Caki2 (cell line): ENCODE data around the gene PIK3CG. TPM values are rescaled to one million over a fixed set of nuclear protein-coding genes. Genes with fewer than 3 reads are reported as not detected.
"Not testable (repeated sequence)": the region's sequence is repeated elsewhere in the genome, so short reads cannot be mapped to it uniquely, and the experiment has no call there.

Source experiments
- DNase-seq: peaks from one replicate; pipeline ENCODE4 v3.0.0-alpha.2; 2015; ENCODE audit warnings: low read depth
- in situ Hi-C: cut with HindIII; loops from 2 replicates; pipeline ENCODE4 v1.10.0; 2016; ENCODE audit warnings: low sequenced_read_pairs, low pct_unique_long_range_greater_than_20kb, mixed read lengths
- total RNA-seq: library from RNA; depleted of rRNA; stranded (reverse); fragments of >200 nt; shearing (Covaris generic); gene quantifications from 2 replicates; pipeline ENCODE4 v1.2.3, GENCODE V29; 2014; ENCODE audit warnings: low replicate concordance; rRNA removed

Gene PIK3CG
- total RNA-seq, result not detected in 2 replicates

DNA sequence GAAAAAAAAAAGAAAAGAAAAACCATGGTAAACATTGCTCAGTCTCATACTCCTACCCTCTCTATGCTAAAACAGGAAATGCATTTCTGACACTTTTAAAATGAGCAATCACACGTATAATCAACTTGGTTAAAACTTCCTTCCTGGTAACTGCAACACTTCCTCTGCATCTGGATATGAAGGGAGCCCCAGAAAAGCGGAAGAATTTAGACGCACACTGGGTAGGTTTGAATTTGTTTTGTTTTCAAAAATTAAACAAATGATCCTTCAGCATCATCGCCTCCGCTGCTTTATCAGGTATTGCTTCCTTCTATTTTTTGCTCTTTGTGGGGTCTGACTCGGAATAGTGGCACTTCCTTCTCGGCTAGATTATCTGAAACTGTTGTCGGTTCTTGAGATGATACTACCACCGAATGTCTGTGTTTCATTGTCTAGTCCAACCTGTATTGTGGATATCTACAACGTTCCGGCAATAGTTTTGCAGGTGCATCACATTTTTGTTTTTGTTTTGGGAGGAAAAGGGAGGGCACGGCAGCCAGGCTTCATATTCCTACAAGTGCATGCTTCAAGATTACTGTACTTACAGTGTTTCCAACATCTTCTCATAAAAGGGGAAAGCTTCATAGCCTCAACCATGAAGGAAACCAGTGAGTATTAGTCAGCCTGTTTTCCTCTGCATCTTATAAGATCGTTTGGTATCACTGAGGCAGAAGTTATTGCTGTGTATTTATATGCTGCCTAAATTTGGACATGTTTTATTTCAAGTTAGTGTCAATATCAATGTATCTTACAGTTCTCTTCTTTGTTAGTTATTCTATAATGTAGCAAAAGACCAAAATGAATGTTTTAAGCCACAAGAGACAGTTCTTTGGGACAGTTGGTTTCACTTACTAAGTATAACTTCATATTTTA lies at the start of gene PIK3CG:
PIK3CG (plus strand) TSS at position 153 of the 912 bp plus-strand sequence. CDS start 2,280 bp downstream, outside the sequence.
- no peak for DNase-seq
- in situ Hi-C loops, result no loop called here

DNA sequence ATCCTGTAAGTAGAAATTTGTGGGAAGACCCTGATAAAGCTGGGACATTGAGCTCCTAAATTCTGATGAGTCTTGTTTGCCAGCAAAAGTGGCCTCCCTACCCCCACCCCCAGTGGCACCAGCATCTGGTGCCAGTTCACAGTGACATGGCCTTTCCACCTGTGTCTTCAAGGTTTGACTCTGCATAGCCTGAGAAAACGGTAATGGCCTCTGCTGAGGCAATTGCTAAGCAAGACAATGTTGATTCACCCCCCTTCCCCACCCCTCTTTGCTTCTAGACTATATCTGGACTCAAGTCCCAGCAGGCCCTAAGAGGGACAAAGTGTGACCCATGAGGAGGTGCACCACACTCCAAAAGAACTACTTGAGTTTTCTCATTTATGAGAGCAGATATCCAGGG lies 48.0 kb upstream of the PIK3CG start:
- in situ Hi-C loops, result no loop called here

DNA sequence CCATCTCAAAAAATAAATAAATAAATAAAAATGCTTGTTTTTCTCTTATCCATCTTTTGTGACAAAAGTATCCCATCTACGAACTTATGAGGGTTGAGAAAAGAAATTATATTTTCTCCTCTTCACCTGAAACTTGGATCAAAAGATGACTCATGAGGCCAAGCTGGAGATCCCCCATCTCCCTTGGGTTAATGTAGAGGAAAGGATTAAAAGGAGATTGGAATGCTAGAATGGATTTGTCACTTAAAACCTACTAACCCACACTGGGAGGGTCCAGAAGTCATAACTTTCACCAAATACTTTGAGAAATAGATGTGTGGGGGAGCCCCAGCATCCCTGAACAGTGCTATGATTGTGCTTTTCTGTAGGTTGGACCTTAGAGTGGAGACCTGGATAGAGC lies 46.3 kb upstream of the PIK3CG start:
- no peak for DNase-seq
- in situ Hi-C loops, result no loop called here

More for the DNA sequence above, 48.0 kb upstream of the PIK3CG start:
- DNase-seq, result no peak

DNA sequence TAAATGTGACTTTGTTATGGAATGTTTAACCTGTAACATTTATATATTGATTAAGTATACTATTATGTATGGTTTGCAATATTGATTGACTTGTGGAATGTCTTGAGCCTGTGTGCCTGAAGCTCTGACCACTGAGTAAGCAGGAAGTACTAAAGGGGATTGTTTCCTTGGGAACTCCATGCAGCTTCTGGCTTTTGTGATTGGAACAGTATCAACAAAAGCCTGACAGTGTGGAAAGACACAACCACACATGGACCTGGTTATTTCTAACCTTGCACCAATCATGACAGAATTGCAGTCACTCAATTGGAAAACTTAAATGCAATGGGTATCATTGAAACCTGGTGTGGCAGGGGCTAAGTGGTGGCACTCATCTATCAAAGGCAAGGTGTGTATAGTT lies 45.5 kb upstream of the PIK3CG start:
- DNase-seq, result no peak
- in situ Hi-C loops, result no loop called here

DNA sequence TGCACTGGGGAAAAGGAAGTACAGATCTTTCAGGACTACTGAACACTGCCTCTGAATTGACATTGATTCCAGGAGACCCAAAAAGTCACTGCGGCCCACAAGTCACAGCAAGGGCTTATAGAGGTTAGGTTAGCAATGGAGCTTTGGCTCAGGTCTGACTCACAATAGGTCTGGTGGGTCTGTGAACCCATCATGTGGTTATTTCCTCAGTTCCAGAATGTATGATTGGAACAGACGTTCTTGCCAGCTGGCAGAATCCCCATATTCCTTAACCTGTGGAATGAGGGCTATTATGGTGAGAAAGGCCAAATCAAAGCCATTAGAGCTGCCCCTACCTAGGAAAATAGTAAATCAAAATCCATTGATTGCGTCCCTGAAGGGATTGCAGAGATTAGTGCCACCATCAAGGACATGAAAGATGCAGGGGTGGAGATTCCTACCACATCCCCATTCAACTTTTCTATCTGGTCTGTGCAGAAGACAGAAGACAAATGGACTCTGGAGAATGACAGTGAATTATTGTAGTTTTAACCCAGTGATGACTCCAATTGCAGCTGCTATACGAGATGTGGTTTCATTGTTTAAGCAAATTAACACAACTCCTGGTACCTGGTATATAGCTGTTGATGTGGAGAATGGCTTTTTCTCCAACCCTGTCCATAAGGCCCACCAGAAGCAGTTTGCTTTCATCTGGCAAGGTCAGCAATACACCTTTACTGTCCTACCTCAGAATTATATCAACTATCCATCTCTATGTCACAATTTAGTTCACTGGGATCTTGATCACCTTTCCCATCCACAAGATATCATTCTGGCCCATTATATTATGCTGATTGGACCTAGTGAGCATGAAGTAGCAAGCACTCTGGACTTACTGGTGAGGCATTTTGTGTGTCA lies 44.5 kb upstream of the PIK3CG start:
- in situ Hi-C loops, result no loop called here
- no peak for DNase-seq

DNA sequence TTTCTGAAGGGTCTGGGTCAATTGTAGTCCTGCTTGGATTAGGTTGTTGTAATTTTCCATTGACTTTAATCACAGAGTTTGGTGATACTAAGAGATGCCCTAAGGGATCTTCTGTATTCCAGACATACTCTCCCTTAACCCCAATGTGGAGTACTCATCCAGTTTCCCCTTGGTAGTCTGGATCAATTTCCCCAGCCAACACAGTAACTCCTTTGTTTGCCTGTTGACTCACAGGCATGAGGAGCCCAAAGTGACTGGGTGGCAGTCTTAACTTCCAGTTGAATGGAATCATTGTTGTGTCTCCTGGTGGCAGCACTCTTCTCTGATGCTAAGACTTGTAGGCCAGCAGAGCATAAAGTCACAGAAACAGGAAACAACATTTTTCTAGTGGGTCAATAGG lies 41.5 kb upstream of the PIK3CG start:
- DNase-seq, result peak; percentile 40
- in situ Hi-C loops, result no loop called here

DNA sequence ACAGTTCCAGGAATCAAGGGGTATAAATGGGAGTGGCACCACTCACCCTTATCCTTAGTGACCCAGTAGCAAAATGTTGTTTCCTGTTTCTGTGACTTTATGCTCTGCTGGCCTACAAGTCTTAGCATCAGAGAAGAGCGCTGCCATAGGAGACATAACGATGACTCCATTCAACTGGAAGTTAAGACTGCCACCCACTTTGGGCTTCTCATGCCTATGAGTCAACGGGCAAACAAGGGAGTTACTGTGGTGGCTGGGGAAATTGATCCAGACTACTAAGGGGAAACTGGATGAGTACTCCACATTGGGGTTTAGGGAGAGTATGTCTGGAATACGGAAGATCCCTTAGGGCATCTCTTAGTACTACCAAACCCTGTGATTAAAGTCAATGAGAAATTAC lies 40.6 kb upstream of the PIK3CG start:
- DNase-seq, result peak; percentile 39
- in situ Hi-C loops, result no loop called here

DNA sequence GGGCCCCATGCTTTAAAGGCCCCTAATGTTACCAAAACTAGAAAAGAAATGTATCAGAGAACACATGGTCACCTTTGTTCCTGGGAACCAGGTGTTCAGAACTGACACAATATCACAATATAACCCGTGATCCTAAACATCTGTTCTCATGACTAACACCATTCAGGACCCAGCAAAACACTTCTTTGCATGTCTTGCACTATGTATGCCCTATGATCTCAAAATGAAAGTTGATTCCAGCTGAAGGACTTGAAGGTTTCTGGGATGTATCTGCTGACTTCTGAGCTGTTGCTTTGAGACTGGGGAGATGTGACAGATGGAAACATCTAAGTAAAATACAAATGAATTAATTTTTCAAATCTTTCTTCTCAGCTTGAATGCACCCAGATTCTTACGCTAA lies 37.5 kb upstream of the PIK3CG start:
- DNase-seq, result no peak
- in situ Hi-C loops, result no loop called here

DNA sequence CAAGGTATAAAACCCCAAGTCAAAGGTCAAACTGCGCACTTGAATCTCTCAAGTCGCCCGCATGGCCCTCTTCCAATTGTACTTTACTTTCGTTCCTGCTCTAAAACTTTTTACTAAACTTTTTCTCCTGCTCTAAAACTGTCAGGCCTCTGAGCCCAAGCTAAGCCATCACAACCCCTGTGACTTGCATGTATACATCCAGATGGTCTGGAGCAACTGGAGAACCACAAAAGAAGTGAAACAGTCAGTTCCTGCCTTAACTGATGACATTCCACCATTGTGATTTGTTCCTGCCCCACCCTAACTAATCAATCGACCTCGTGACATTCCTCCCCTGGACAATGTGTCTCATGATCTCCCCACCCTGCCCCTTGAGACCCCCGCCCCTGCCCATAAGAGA lies 35.6 kb upstream of the PIK3CG start:
- in situ Hi-C loops, result no loop called here
- no peak for DNase-seq

DNA sequence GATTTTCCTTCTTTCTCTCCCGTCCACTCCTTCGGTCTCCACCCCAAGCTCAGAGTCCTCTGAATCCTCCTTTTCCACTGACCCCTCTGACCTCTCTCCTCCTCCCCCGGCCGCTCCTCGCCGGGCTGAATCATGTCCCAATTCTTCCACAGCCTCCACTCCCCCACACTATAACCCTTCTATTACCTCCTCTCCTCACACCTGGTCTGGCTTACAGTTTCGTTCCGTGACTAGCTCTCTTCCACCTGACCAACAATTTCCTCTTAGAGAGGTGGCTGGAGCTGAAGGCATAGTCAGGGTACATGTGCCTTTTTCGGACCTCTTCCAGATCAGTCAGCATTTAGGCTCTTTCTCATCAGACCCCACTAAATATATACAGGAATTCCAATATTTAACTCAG lies 34.2 kb upstream of the PIK3CG start:
- in situ Hi-C loops, DNase-seq: not testable (repeated sequence)

DNA sequence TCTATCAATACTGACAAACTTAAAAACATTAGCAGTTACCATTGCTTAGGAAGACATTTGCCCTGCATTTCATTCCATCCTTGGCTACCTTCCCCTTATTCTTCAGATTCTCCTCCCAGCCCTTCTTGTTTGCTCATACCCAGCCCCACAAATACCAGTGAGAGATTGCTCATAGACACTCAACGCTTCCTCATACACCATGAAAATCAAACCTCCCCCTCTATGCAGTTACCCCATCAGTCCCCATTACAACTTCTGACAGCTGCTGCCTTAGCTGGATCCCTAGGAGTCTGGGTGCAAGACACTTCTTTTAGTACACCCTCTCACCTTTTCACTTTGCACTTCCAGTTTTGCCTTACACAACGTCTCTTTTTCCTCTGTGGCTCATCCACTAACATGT lies 28.3 kb upstream of the PIK3CG start:
- in situ Hi-C loops, result no loop called here
- DNase-seq, result no peak

DNA sequence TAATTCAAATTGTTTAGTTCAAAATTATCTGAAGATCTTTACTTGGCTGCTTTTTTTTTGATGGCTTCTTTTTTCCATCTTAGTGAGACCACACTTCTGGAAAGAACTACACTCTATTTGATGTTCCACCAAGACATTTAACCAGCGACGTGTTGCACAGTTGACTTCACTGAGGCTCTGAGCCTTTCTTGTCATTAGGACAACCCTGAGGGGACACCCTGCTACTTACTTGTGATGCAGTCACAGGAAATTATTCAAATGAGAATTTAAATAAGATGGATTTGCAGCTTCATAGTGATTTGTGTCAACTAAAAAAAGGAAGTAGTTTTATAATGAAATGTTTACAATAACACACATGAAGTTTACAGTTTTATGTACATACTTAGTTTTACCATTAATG lies 25.6 kb upstream of the PIK3CG start:
- in situ Hi-C loops, result no loop called here

DNA sequence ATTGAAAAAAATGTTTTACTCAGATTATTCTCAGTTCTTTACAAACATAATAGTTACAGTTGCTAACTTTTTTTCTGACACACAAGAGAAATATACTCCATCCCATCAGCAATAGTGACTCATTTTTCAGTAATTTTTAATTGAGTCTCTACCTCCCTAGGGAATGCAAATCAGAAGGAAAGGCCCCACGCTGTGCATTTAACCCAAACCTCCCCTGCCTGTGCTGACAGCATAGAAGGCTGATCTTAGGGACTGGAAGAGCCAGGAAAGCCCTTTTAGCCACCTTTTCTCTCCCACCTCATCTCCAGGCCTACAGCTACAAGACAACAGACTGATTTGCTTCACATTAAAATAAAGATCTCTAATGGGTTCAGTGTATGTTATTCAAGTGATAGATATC lies 24.7 kb upstream of the PIK3CG start:
- peak; percentile 62 for DNase-seq
- in situ Hi-C loops, result no loop called here

More for the DNA sequence above, 25.6 kb upstream of the PIK3CG start:
- no peak for DNase-seq

DNA sequence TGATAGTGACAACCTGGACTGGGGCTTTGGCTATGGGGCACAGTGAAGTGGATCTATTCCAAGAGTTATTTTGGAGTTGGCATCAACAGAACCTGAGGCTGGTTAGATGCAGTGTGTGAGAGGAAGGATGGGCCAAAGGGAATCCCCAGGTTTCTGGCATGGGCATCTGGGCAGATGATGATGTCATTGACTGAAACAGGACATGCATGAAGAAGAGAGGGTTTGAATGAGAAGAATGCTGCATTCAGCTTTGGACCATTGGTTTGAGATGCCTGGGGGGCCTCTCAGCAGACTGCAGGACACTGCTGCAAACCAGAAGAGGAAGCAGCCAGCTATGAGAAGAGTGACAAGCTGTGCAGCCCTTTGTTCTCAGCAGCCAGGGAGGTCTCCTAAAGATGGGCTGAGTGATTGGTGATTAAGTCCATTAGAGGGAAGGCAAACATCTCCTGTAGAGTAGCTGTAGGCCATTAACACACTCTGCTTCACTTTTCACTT lies 23.1 kb upstream of the PIK3CG start:
- in situ Hi-C loops, result no loop called here
- DNase-seq, result peak; percentile 88

DNA sequence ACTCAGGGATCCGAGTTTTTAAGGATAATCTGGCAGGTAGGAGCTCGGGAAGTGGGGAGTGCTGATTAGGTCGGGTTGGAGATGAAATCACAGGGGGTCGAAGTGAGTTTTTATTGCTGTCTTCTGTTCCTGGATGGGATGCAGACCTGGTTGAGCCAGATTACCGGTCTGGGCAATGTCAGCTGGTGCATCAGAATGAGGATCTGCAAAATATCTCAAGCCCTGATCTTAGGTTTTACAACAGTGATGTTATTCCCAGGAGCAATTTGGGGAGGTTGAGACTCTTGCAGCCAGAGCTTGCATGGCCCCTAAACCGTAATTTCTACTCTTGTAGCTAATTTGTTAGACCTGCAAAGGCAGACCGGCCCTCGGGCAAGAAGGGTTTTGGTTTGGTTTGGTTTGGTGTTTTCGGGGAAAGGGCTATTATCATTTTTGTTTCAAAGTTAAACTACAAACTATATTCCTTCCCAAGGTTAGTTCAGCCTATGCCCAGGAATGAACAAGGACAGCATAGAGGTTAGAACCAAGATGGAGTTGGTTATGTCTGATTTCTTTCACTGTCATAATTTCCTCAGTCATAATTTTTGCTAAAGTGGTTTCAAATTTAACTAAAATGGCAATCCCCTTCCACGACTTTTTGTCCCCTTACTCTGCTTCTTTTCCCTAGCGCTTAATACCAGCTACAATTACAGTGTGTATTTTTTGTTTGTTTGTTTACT lies 20.6 kb upstream of the PIK3CG start:
- DNase-seq, result no peak
- in situ Hi-C loops, result no loop called here

DNA sequence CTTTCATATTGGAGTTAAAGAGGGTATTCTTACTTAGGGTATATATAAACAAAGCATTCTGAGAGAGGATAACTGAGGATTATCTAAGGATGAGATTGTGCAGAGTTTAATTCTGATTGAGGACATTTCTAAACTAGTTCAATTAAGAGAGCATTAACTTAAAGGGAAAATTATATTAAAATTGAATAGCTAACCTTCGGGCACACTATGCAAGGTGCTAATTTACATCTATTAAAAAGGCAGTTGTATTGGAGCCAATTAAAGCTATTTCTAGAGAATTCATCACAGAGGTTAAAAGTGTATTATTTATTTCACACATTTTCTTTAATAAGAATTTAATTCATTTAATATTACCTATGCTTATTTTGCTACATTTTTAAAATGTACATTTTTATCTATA lies 17.0 kb upstream of the PIK3CG start:
- no peak for DNase-seq
- in situ Hi-C loops, result no loop called here

DNA sequence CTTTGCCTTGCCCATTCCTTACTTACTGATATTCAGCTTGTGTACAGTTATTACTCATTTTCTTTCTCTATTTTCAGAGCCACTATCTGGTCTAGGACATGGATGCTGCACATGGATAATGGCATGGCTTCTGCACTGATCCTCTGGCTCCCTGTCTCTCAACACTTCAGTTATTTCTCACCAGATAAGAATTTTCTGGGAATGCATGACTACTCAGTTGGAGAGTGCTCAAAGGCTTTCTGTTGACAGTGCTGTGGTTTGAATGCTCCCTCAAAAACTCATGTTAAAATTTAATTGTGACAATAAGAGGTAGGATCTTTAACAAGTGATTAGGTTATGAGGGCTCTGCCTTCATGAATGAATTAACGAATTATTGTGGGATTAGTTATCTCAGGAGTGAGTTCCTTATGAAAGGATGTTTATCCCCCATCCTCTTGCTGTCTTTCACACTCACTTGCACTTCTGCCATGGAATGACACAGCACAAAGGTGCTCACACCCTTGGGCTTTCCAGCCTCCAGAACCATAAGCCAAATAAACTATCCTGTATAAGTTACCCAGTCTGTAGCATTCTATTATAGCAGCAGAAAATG lies 16.1 kb upstream of the PIK3CG start:
- in situ Hi-C loops, result no loop called here
- peak; percentile 95 for DNase-seq

DNA sequence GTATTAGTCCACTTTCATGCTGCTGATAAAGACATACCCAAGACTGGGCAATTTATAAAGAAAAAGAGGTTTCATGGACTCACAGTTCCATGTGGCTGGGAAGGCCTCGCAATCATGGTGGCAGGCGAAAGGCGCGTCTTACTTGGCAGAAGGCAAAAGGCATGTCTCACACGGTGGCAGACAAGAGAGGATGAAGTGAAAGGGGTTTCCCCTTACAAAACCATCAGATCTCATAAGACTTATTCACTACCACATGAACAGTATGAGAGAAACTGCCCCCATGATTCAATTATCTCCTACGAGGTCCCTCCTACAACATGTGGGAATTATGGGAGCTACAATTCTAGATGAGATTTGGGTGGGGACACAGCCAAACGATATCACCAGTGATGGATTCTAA lies 13.4 kb upstream of the PIK3CG start:
- in situ Hi-C loops, DNase-seq: not testable (repeated sequence)
